Jurkat, Clone E6-1 (cell line): ENCODE measurements around the gene NAT14.

Source experiments
- DNase-seq: peaks from one replicate; pipeline ENCODE4 v3.0.0-alpha.2; 2011; ENCODE audit warnings: low read depth, low spot score
- H3K4me3 ChIP-seq: 2 replicates; pipeline ENCODE4 v1.5.1; 2011; ENCODE audit warnings: mild to moderate bottlenecking, low read length, control low read depth, moderate library complexity

The NAT14 gene

GRCh38 chr19:55451965-55452748 is 32.8 kb upstream of the NAT14 start:
- peak overlapping the region; percentile 60 for H3K4me3 ChIP-seq
- DNase-seq = no peak

DNA sequence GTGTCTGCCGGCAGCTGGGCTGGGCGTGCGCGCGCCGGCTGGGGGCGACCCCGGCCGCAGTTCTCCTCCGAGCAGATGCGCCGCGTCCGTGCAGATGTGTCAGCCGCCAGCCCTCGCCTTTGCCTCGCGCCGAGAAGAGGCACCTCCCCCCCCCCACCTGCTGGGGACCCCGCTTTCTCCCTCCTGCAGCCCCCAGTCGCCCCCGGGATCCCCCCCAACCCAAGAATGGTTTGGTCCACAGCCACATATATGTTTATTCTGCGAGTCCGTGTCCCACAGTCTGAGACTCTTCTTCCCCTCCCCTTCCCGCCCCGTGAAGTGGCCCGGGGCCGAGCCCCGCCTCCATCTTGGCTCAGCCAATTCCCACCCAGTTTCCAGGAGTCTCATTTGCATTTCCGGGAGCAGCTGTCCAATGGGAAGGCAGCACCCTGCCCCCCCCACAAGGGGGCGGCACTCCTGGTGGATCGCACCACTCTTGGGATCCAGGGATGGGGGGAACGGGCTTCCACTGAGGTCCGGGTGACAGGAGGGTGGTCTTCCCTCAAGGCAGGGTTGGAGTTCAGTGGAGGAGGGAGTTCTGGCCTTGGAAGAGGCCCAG is 32.1 kb upstream of the NAT14 start:
- peak; percentile 95 for DNase-seq
- H3K4me3 ChIP-seq = peak overlapping the region; percentile 60

GRCh38 chr19:55453511-55454260 is 31.3 kb upstream of the NAT14 start:
- no peak for DNase-seq
- H3K4me3 ChIP-seq = no peak overlapping the region

DNA sequence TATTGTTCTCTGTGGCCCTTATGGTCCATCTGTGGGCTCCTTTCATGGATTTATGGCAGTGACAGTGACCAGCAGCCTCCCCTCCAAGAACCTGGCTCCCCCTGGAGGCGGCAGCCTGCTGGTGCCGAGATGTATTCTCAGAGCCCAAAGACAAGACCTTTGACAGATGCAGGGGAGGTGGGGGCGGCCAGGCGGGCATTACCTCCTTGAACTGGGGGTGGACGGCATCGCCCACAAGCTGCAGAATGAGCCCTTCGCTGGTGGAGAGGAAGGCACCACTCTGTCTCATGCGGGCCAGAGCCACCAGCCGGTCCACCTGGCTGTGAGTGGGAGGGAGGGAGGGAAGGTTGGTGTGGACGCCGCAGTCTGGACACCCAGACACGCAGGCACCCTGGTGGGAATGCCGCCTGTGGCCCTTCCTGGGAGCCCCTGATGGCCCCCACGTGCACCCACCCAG is 30.2 kb upstream of the NAT14 start:
- H3K4me3 ChIP-seq = no peak overlapping the region
- DNase-seq = peak; percentile 44

DNA sequence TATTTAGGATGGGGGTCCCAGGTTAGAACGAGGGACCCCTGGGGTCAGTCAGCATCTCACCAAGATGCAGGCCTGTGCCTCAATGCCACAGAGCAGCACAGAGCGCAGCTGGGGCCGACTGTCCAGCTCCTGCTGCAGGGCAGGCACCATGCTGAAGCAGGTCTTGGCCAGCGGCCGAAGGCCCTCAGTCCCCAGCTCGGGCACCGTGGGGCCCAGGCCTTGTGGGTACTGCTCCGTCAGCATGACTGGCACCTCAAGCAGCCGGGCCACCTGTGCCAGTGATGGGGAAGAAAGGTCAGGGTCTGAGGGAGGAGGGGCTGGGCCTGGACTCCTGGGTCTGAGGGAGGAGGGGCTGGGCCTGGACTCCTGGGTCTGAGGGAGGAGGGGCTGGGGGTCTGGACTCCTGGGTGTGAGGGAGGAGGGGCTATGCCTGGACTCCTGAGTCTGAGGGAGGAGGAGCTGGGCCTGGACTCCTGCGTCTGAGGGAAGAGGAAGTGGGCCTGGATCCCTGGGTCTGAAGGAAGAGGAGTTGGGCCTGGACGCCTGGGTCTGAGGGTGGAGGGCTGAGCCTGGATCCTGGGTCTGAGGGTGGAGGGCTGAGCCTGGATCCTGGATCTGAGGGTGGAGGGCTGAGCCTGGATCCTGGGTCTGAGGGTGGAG is 29.3 kb upstream of the NAT14 start:
- no peak overlapping the region for H3K4me3 ChIP-seq
- no peak for DNase-seq

GRCh38 chr19:55456347-55456746 is 28.6 kb upstream of the NAT14 start:
- no peak for DNase-seq
- no peak overlapping the region for H3K4me3 ChIP-seq

DNA sequence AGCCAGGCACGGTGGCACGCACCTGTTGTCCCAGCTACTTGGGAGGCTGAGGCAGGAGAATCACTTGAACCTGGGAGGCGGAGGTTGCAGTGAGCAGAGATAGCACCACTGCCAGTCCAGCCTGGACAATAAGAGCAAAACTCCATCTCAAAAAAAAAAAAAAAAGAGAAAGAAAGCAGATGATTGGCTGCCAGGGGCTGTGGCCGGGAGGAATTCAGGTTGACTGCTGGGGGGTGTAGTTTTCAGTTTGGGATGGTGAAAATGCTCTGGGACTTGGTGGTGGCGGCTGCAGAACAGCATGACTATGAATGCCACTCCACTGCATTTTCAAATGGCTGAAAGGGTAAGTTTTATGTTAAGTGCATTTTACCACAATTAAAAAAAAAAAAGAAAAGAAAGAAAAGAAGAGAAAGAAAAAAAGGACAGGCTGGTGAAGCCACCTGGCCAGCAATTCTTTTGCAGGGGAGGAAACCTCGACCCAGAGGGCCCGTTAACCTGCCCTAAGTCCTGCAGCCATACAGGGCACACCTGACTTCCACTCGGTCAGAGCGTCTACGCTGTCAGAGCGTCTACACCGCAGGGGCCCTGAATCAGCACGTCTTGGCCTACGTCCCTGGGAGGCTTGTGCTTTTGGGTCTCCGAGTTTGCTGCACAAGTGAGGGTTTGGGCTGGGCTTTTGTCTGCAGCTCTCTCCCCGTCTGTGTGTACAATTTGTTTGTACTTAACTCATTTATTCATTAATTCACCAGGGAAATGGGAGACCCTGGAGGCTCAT is 27.1 kb upstream of the NAT14 start:
- DNase-seq = no peak
- H3K4me3 ChIP-seq = no peak overlapping the region

GRCh38 chr19:55459551-55459949 is 25.4 kb upstream of the NAT14 start:
- no peak overlapping the region for H3K4me3 ChIP-seq
- no peak for DNase-seq

DNA sequence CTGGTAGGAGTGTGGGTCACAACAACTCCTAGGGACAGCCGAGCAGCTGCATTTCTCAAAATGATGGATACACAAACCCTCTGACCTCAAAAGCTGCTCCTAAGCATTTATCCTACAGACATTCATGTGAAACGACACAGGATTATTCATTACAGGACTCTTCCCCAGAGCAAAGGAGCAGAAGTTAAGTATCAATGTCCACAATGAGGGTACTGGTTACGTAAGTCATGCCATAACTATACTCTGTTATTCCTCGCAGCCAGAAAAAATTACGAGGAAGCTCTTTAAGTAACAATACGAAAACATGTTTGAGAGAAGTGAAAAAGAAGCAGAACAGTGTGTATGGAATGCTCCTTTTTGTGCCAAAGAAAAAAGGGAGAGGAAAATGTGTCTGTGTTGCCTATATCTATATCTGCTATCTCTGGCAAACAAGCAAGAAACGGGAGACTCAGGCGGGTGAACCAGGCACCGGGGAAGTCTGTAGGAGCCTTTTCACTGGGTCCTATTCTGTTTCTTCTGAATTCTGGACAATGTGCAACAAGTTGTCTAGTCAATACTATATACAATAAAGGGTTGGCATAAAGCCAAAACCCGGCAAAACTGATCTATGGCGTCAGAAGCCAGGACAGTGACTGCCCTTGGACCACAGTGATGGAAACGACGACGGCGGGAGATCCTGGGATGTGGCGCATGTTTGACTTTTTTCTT is 24.9 kb upstream of the NAT14 start:
- no peak overlapping the region for H3K4me3 ChIP-seq
- DNase-seq = no peak

DNA sequence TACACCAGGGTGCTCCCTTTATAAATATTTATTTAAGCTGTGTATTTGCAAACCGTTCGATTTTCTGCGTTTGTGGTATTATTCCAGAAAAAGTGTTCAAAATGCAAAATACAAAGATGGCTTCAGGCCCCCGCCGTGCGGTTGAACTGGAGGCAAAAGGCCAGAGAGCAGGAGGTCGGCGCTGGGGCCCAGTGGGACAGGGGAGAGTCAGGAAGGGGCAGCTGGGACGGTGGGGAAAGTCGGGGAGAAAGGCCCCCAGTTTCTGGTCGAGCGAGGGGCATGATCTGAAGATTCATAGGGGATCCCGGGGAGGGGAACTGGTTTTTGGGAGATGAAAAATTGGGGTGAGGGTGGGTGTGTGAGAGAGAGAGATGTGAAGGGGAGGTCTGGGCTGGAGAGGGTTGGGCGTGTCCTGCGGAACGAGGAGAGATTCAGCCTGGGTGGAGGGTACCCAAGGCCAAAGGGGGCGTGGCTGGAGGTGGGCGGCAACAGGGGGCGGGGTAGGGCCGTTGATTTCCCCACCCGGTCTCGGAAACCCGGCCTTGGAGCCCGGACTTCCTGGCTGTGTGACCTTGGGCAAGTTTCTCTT is 24.2 kb upstream of the NAT14 start:
- peak overlapping the region; percentile 91 for H3K4me3 ChIP-seq
- DNase-seq = no peak

DNA sequence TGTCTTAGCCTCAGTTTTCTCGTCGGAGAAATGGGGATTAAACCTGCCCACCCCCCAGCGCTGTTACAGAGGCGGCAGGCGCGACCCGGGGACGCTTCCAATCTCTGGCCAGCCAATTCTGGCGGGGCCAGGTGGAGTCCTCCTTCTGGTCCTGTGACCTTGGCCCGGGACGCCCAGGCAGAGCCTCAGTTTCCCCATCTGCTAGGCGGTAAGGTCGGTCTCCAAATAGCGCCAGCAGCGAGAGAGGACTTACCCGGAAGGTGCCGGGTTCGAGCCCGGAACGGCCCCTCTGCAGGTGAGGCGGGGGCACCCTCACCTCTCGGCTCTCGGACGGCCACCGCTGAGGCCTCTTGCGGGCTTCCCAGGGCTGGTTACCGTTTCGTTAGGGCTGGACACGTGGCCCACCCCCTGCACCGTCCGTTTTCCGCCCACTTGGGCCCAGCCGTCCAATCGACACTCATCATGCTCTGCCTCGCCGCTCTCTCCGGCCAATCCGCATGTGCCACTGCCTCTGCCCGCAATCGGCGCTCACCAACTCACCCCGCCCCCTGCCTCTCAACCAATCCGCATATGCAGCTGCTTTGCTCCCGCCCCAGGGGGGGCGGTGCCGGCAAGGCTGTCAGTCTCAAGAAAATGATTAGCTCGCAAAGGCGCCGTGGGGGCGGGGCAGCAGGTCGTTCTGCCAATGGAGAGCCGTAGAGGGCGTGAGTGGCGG is 23.6 kb upstream of the NAT14 start, which contains the start of gene ISOC2:
Gene ISOC2, minus strand, starts transcription at position 384 of the 715 bp plus-strand sequence. CDS start 5,156 bp downstream, outside the sequence.
- DNase-seq = peak; percentile 99
- H3K4me3 ChIP-seq = peak within 1 kb of the TSS; percentile 91

- no peak for DNase-seq
- peak overlapping the region; percentile 66 for H3K4me3 ChIP-seq
These were observed 22.9 kb upstream of the NAT14 start for GRCh38 chr19:55461974-55462626.

- DNase-seq = no peak
- H3K4me3 ChIP-seq = no peak overlapping the region
These were observed 22.3 kb upstream of the NAT14 start for GRCh38 chr19:55462722-55463121.

DNA sequence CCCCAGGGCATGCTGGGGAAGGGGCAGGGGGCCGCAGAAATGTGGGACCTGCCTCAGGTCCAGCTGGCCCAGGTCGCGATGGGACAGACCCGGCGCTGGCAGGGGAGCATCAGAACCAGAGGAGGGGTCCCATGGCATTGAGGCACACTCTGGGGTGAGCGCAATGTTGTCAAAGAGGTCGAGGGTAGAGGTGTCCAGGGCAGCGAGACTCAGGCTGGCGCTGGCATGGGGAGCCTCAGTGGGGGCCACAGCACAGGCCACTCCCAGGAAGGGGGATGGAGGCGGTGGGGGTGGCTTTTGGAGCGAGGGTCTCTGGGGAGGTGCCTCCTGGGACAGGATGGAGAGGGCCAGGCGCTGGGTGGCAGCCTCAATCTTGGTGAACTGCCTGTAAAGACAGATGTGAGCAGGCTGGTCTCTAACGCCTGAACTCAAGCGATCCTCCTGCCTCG is 21.4 kb upstream of the NAT14 start:
- no peak for DNase-seq
- H3K4me3 ChIP-seq = no peak overlapping the region

- no peak overlapping the region for H3K4me3 ChIP-seq
- no peak for DNase-seq
These were observed 20.8 kb upstream of the NAT14 start for GRCh38 chr19:55464039-55464661.

DNA sequence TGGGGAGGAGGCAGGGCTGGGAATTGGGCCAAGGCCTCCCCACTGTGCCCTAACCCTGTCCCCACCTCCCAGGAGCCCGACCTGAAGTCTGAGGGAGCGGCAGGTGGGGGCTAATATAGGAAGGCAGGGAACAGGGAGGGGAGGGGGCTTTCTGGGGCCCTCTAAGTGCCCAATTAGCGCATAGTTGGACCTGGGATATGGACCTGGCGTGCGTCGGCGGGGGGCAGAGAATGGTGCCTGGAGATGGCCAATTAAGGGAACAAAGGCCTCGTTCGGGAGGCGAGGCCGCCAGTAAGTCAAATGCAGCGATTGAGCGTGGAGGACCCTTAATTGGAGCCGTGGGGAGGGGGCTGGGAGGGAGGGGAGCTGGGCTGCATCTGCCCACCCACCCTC is 20.3 kb upstream of the NAT14 start, which contains the start of gene C19orf85:
Gene C19orf85, minus strand, starts transcription at position 90 of the 393 bp plus-strand sequence. CDS start 197 bp downstream, outside the sequence.
- H3K4me3 ChIP-seq = no peak within 1 kb of the TSS
- no peak for DNase-seq
